Fibroblast of upper back skin (primary cell): ENCODE data around the gene COL4A2.

Source experiments
- DNase-seq: peaks from one replicate; pipeline ENCODE4 v3.0.0-alpha.2; 2013

Gene COL4A2

DNA sequence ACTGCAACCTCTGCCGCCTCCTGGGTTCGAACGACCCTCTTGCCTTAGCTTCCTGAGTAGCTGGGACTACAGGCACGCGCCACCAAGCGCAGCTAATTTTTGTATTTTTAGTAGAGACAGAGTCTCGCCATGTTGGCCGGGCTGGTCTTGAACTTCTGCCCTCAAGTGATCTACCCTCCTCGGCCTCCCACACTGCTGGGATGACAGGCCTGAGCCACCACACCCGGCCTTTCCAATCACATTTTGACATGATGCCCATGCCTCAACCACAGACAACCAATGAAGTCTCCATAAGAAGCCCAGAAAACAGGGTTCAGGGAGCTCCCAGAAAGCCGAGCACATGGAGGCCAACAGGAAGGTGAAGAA is 242.7 kb downstream of the COL4A2 start:
- DNase-seq = no peak

DNA sequence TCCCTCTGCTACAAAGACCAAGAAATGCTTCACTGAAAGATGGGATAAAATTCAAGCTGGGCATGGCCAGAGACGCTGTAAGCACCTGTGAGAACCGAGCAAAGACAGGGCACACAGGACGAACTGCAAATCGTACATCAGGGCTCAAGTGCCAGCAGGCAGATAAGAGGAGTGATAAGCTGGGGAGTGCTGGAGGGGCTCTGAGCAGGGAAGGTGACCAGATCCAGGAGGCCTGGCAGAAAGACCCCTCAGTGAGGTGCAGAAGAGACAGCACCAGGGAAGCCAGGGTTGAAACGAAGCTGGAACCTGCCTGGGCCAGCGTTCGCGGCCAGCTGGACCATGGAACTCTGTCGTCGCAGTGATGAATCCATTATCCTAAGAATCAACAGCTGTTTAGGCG is 244.2 kb downstream of the COL4A2 start:
- no peak for DNase-seq

DNA sequence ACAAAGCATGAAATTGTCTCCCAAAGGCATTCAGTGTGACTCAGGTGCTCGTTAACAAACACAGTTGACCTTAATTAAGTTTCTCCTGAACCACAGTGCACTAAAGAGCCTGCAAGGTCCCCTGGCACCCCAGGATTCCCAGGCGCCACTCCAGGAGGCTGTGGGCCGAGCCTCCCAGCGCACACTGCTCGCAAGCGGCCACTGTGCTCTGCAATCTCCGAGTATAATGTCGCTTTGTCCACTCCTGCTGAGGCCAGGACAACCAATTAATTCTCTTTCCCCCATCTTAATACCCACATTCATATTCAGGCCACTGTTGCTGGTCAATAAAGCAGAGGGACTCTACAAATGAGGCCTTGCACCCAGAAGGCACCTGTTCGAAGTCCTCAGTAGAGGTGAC is 245.7 kb downstream of the COL4A2 start:
- no peak for DNase-seq

DNA sequence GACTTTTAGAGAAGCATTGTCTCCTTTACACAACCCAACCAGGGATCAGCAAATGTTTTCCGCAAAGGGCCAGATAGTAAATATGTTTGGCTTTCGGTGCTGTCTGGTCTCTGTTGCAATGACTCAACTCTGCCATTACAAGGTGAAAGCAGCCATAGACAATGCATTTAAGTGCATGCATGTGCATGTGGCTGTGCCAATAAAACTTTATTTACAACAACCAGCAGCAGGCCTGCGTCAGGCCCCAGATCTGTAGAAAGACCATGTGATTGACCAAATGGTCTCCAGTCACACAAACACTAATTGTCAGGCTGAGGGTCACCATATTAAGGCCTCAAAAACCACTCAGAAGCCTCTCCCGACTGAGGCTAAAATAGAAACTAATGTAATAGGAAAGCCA is 246.3 kb downstream of the COL4A2 start:
- no peak for DNase-seq

DNA sequence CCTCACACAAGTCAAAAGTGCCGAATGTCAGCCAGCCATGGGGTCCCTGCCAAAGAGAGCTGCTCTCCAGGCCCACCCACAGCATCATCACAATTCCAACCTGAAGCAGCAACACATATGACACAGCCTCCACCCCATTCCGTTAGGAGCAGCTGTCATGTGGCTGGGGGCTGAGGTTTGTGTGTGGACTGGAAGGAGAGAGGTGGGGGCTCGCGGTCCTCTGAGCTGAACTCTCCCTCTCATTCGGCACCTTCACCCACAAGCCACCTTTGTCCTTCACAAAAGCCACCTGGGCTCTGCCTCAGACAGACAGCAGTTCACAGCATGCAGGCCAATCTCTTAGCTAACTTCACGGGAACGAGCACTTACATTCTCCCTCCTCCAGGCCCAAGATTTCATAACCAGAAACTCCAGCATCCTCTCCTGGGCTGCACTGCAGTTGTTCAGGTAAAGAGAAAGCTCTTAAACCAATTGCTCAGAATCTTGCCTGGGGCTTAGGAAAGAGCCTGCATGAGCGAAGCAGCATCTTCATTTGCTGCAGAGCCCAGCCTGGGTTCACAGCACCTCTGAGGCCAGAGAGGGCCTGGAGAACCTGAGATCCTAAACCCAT is 247.2 kb downstream of the COL4A2 start:
- DNase-seq = no peak

DNA sequence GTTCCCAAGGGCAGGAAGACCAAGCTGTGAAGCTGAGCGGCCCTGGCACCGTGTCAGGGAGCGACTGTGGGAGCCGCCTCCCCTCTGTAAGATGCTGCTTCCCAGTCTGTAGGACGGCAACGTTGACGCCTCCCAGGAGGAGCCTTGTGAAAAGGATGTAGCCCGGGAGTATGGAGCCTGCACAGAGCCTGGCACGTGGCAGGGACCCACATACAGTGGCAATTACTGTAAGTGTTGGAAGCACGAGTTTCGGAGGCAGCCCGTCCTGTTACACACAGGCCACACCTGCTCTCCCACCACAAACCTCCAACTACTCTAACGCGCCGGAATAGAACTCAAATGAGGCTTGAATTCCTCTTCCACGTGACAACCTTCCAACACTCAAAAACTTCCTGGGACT is 247.9 kb downstream of the COL4A2 start:
- DNase-seq = no peak

DNA sequence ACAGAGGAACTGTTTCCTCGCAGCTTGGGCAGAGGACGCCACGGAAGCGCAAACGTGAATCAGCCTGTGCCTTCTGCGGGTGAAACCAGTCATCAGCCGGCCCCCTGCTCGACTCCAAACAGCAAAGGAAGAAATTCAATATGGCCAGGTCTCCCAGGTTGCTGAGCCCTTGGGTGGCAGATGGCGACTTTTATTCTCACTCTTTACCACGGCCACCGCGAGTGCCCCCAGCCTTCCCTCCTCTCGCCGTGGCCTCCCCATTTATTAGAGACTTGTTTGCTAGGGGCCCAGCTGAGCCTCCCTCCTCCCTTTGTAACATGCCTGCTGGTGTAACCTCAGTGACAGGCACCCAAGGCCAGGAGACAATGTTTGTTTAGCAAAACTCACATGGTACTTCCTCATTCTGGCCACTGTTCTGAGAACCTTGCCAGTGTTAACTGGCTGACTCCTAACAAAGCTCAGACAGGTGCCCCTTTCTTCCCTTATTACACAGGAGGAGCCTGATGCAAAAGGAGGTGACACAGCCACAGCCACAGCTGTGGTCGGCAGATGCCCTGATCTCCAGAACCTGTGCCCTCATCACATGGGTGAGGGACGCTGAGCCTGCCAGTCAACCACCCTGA is 248.6 kb downstream of the COL4A2 start:
- DNase-seq = no peak

DNA sequence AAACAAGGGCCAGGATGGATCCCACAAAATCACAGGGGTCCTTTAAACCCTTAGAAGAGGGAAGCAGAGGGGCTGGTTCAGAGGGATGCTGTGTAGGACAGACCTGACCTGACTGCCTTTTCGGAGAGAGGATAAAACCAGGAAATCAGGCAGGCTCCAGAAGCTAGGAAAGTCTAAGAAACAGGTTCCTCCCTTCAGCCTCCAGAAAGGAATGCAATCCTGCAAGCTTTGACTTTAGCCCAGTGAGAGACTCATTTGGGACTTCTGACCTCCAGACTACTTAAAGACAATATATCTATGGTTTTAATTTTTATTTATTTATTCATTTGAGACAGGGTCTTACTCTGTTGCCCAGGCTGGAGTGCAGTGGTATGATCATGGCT is 249.1 kb downstream of the COL4A2 start:
- DNase-seq = no peak

DNA sequence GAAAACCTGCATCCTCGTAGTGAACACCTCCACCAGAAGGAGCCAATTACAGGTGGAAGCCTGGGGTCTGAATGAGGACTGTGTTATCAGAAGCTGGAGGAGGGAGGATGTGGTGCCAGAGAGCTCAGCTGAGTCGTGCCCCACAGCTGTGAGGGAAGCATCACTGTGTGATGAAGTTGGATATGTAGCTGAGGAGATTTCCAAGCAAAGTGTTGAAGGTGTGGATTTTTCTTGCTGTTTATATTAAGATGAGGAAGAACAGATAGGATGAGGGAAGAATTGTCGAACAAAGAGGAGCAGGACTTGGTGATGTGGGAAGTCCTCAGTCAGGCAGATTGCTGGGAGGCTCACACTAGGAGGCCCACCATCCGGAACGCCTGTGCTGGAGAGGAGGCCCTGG is 250.0 kb downstream of the COL4A2 start:
- DNase-seq = no peak

DNA sequence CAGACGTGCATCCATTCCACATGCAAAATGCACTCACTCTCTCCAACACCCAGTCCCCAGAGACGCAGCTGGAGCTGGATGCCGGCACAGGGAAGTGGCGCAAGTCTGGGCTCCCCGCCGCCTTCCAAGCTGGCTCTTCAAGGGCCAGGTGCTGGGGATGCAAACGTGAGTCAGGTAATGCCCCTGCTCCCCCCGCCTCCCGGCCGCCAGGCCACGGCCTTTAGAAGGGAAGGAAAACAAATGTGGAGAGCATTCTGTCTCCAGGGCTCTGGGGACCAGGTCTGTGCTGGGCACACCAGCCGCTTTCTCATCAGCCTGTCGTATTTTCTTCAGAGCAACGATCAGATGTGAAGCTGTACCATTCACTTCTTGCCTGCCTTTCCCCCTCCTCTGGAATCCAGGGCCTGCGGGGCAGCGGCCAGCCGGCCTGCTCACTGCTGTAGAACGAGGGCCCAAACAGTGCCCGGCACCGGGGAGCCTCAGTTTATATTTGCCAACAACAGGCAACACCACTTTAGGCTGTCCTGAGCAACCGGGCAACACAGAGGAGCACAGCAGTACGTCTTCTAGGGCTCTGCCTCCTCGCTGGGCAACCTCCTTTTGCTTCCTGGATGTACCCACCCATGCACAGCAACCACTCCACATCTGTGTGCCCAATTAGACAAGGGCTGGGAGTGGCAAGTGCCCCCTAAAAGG is 250.7 kb downstream of the COL4A2 start:
- no peak for DNase-seq

DNA sequence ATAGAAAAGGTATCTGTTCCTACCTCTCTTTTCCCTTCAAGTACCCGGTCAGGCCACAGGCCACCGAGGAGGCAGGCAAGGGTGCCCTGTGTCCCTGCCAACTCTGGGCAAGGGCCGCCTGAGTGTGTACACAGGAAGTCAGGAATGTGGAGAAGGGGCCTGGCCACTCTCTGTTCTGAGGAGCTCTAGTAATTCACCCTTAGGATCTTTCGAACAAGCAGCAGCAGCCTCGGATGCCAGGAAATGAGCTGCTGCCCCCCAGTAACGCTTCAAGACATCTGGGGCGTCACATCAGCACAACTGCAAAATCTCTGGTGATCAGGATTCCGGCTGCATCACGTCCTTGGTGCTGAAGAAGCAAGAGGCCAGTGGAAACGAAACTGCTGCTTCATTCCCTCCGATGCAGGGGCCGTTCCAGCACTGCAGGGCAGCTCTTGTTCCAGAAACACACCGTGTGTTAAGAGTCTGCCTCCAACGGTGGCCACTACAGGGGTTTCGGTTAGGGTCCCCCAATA is 252.4 kb downstream of the COL4A2 start:
- DNase-seq = no peak

DNA sequence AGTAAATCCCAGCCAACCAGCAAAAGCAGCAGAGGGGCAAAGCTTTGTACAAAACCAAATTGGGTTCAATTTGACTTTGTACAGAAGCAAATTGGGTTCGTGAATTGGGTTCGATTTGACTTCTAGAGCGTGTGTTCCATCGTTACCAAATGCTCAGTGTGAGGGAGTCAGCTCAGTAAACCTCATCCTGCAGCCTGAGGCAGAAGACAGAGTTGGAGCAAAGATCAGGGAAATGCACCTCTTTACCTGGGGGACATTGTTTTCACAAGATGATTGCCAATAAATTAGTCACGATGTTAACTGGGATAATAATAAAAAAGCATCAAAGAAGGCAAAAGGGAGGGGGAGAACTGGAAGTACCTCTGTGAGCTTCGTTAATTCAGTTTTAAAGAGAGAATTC is 252.9 kb downstream of the COL4A2 start:
- DNase-seq = no peak

DNA sequence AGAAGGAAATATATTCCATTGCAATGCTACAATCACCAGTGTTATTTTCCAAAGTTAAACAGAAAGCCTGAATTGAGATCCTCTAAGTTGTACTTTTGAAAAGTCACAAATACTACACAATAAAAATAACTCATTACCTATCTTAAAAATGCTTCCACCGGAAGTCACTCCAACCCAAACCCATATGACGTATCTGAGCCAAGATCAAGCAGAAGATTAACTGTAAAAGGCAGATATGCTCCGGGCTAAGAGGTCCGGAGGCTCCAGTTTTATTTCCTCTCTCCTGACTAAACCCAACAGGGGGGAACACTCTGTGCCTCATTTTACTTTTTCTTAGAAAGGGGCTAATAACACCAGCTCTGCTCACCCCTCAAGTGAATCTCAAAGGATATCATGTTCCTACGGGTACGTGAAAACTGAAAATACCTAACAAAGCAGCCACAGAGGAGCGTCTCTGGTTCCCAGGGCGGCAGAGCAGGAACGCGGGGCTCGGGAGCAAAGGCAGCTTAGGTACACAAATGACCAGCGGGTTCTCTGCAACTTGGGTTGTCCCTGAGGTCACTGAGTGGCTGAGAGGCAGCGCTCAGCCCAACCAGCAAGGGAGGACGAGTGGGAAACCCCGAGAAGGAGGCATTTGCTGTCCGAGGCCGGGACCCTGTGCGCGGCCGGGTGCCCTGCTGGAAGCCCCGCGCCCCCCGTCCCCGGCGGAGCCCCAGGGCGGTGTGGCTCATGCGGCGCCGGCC is 253.7 kb downstream of the COL4A2 start:
- no peak for DNase-seq

DNA sequence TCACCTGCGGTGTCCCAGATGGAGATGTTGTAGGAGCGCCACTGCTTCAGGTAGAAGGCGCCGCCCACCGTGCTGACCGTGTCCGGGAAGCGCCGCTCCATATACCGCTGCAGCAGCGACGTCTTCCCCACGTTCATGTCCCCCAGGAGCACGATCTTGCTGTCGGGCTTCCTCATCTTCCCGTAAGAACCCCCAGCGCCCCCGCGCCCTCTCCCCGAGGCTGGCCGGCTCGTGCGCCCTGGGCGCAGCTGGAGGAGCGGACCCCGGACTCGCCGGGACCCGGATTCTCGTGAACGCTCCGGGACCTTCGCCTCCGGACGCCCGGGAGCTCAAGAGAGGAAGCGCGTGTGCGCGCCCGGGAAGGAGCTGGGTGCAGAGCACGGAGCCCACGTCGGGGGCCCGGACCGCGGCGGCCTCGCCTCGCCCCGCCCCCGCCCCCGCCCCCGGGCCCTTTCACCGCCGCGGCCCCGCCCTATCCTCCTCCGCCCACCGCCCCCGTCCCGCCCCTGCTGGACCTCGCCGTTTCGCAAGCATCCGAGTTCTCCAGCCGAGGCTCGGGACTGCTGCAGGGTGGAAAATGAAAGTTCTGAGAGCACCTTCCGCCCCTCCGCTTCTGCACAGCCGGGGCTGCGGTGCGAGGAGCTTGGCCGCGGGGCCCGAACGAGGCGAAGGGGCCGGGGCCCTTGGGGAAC is 254.4 kb downstream of the COL4A2 start, which contains the start of gene RAB20:
TSS of gene RAB20 (minus strand) at position 379 of the 692 bp plus-strand sequence. CDS start at position 176, 203 bp downstream.
- DNase-seq = peak; percentile 79

DNA sequence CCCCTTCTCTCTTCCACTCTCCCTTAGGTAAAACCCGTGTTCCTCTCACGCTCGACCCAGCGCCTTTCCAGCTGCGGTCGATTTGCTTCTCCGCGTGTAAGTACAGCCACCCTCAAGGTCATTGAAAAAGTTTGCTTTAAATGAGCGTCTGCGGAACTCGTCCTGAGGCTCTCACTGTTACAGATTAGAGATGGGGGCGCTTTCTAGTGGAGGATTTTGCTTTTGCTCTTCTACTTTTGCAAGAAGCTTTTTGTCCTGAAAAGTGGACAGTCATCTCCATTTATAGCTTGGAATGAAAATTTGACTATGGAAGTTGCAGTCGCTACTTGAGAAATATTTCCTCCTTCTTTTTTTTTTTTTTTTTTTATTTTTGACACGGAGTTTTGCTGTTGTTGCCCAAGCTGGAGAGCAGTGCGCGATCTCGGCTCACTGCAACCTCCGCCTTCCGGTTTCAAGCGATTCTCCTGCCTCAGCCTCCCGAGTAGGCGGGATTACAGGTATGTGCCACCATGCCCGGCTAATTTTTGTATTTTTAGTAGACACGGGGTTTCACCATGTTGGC is 255.0 kb downstream of the COL4A2 start:
- no peak for DNase-seq
